NCI-H2196 (cell line): ENCODE data around the gene ICA1.

Experiments used
- DNase-seq: peaks from one replicate; lab custom pipeline; 2025; ENCODE audit not compliant: unreplicated experiment; lab: John Stamatoyannopoulos, UW

The ICA1 gene

GRCh38 chr7:8204339-8205030, 57.5 kb downstream of the ICA1 start:
- DNase-seq: no peak

GRCh38 chr7:8201846-8202441, 60.0 kb downstream of the ICA1 start:
- DNase-seq: no peak

- no peak for DNase-seq
Measured at GRCh38 chr7:8200717-8201116, 61.2 kb downstream of the ICA1 start.

- DNase-seq: no peak
Measured at GRCh38 chr7:8200316-8200715, 61.7 kb downstream of the ICA1 start.

GRCh38 chr7:8197994-8198698, 63.8 kb downstream of the ICA1 start:
- DNase-seq: no peak

GRCh38 chr7:8192897-8193296, 69.1 kb downstream of the ICA1 start:
- no peak for DNase-seq

- DNase-seq: peak; percentile 44
Measured at GRCh38 chr7:8190119-8190895, 71.7 kb downstream of the ICA1 start.

- no peak for DNase-seq
Measured at GRCh38 chr7:8189625-8190024, 72.3 kb downstream of the ICA1 start.

- no peak for DNase-seq
Measured at GRCh38 chr7:8185926-8186683, 75.9 kb downstream of the ICA1 start.

GRCh38 chr7:8184221-8184620, 77.7 kb downstream of the ICA1 start:
- DNase-seq: no peak

GRCh38 chr7:8179486-8179885, 82.5 kb downstream of the ICA1 start:
- DNase-seq: no peak

GRCh38 chr7:8178353-8178752, 83.6 kb downstream of the ICA1 start:
- no peak for DNase-seq

GRCh38 chr7:8177109-8177933, 84.6 kb downstream of the ICA1 start:
- DNase-seq: no peak

- peak; percentile 12 for DNase-seq
Measured at GRCh38 chr7:8176370-8177081, 85.4 kb downstream of the ICA1 start.

GRCh38 chr7:8175929-8176369, 86.0 kb downstream of the ICA1 start:
- no peak for DNase-seq

GRCh38 chr7:8172372-8173354, 89.3 kb downstream of the ICA1 start:
- no peak for DNase-seq

GRCh38 chr7:8169171-8169570, 92.8 kb downstream of the ICA1 start:
- DNase-seq: no peak

GRCh38 chr7:8168336-8168735, 93.6 kb downstream of the ICA1 start:
- DNase-seq: no peak
